Activated T-cell treated with anti-CD3 and anti-CD28 coated beads for 1 hour (primary cell): ENCODE measurements around the gene PGAM1.
A peak's percentile ranks its signal among the peaks of the same experiment; 100 is the strongest.
"Not testable (repeated sequence)": the region's sequence is repeated elsewhere in the genome, so short reads cannot be mapped to it uniquely, and the experiment has no call there.

Experiments
- DNase-seq: peaks from one replicate; pipeline ENCODE4 v3.0.0-alpha.2; 2020; ENCODE audit warnings: low read depth

PGAM1 gene

GRCh38 chr10:97456686-97457065 is 30.7 kb downstream of the PGAM1 start:
- no peak for DNase-seq

- no peak for DNase-seq
Measured at GRCh38 chr10:97459111-97459510, 33.1 kb downstream of the PGAM1 start.

DNA sequence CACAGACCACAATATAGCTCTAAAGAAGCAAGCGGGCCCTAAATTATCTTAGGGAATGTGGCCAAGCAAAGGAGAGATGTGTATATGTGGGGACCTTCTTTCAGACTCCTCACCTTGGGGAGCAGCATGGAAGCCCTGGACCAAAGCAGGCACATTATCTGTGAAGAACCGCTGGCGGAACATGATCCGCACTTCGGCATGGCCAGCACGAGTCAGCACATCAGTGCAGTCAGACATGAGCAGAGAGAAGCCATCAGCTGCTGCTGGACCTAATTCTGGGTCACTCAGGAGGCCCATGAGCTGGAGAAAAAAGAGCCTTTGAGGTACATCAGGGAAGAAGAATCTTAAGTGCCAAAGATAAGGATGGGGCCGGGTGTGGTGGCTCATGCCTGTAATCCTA is 33.9 kb downstream of the PGAM1 start:
- DNase-seq, result no peak

DNA sequence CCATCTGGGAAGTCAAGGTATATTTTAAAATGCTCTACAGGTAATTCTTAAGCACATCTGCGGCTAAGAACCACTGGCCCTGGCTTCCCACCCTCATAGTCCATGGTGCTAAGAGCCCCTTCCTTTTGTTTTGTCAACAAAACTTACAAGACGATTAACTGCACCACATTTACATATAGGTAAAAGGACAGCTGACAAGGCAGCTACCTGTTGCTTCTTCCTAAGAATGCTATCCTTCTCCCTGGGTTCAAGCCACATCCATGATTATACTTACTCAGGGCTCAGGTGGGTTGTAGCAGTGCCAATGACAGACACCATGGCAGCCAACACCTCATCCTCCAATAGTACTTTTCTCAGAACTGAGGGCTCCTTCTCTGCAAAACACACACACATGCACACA is 36.3 kb downstream of the PGAM1 start:
- no peak for DNase-seq

- DNase-seq, result peak; percentile 17
Measured at GRCh38 chr10:97463363-97464132, 37.6 kb downstream of the PGAM1 start.

GRCh38 chr10:97464226-97464625 is 38.2 kb downstream of the PGAM1 start:
- no peak for DNase-seq

DNA sequence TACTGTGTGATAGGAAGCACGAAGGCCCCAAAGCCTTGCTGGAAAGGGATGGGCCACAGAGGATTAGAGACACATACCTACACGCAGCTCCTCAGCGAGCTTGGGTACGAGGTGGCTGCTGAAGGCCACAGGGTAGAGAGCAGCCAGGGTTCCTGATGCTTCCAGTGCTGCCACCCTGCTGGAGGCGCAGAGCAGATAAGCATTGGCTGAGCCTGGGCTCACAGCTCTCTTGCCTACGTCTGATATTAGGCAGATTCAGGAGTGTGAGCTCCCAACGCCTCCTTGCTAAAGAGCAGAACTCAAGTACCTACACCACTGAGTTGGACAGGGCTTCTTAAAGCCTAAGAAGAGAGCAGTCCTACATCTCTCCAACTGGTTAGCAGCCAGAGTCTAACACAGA is 40.0 kb downstream of the PGAM1 start:
- DNase-seq, result no peak

DNA sequence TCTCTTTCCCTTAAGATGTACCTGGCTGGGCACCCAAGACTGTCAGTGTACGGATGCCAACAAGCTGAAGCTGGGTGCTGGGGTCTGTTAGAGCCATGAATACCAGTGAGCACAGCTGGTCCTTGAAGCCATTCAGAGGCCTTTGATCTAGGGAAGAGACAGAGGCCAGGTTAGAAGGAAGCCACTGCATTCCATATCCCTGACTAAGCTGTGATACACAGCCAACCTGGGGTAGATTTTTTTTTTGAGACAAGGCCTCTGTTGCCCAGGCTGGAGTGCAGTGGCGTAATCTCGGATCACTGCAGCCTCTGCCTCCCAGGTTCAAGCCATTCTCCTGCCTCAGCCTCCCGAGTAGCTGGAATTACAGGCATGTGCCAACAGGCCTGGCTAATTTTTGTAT is 40.8 kb downstream of the PGAM1 start:
- DNase-seq, result no peak

DNA sequence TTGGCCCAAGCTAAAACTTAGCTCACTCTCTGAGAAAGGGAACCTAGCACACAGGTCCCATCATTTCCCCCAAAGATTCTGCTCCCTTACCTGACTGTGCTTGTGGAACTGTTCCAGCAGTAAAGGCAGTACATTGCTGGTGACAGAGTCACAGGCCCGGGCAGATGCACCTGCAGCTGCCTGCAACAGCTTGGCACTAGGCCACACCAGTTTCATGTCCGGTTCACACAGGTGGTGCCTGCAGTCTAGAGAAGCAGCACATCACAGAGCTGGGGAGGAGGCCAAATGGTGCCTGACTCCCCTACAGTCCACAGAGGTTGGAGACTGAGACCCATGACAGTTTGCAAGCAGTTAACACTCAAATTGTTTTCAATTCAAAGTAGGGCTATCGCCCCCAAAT is 42.2 kb downstream of the PGAM1 start:
- no peak for DNase-seq

DNA sequence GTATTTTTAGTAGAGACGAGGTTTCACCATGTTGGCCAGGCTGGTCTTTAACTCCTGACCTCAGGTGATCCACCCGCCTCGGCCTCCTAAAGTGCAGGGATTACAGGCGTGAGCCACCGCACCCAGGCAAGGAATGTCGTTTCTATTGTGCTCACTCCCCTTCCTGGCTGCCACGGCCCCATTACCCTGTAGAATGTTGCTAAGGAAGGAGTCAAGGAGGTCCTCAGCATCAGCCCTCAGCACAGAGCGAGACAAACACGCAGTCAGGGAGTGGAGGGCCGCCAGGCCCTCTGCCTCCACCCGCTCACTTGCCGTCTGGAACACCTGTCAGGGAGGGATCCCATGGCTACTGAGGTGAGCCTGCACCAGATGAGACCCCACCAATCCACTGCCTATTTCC is 42.8 kb downstream of the PGAM1 start:
- DNase-seq, result not testable (repeated sequence)

DNA sequence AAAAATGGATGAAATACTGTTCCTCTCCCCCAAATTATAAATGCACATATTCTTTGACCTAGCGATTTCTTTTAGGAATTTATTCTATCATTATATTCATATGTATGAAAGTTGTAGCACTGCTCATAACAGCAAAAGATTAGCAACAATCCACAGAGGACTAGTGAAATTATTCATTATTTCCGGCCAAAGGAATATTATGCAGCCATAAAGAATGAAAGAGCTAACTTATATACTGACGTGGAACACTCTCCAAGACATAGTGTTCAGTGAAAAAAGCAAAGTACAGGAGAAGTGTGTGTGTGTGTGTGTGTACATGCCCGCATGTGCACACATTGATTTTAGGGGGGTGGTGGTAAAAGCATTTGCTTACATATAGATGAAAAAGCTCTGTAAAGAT is 48.9 kb downstream of the PGAM1 start:
- DNase-seq, result no peak

- DNase-seq, result no peak
Measured at GRCh38 chr10:97475936-97476594, 50.1 kb downstream of the PGAM1 start.

- not testable (repeated sequence) for DNase-seq
Measured at GRCh38 chr10:97479410-97479809, 53.4 kb downstream of the PGAM1 start.

DNA sequence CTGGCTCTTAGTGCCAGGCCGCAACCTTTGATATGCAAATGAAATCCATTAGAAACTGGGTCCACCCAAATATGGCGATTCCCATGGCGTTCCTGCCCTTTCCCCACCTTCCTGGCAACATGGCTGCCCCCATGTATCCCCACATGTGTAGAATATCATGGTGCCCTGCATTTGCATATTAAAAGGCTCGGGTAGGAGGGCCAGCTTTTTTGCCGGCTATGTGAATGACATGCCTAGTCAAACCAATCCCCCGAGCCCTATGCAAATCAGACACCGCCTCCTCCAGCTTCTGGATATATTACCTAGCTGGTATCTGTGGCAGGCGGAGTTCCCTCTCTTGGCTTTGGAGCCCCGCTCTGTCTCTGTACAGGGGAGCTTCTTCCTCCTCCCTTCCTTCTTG is 53.9 kb downstream of the PGAM1 start:
- no peak for DNase-seq

DNA sequence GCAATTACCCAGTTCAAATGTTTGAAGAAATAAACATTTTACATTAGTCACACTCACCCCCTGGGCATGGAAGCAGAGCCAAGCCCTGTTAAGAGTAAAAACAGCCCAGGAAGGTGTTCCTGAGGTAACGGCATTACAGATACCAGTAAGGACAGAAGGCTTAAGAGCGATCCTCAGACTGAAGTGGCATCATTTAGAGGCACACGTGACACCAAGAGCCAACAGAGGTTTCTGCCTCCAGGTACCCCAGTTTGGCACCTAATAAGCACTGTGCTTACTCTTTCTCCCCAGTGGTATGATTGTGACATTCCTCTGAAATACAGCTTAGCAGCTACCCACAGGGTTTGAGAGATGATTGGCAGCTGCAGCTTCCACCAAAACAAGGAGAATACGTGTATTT is 55.1 kb downstream of the PGAM1 start:
- DNase-seq, result no peak

DNA sequence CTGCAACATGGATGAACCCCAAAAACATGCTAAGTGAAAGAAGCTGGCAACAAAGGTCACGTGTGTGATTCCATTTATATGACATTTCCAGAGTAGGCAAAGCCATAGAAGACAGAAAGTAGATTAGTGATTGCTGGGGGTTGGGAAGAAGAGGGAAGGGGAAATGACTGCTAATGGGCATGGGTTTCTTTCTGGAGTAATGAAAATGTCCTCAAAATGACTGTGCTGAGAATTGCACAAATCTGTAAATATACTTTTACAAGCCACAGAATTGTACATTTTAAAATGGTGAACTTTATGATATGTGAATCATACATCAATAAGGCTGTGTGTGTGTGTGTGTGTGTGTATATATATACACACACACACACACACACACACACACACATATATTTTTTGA is 56.4 kb downstream of the PGAM1 start:
- no peak for DNase-seq
